ENCODE results near the gene SHCBP1.

GRCh38 chr16:46650254-46650623 lies 29.1 kb upstream of the SHCBP1 start:
- TF ChIP-seq EZH2phosphoT487 (IDR thresholded peaks at IDR 0.05; ENCODE audit: borderline replicate concordance, low read length), result no peak
- TF ChIP-seq, protein P1, sequence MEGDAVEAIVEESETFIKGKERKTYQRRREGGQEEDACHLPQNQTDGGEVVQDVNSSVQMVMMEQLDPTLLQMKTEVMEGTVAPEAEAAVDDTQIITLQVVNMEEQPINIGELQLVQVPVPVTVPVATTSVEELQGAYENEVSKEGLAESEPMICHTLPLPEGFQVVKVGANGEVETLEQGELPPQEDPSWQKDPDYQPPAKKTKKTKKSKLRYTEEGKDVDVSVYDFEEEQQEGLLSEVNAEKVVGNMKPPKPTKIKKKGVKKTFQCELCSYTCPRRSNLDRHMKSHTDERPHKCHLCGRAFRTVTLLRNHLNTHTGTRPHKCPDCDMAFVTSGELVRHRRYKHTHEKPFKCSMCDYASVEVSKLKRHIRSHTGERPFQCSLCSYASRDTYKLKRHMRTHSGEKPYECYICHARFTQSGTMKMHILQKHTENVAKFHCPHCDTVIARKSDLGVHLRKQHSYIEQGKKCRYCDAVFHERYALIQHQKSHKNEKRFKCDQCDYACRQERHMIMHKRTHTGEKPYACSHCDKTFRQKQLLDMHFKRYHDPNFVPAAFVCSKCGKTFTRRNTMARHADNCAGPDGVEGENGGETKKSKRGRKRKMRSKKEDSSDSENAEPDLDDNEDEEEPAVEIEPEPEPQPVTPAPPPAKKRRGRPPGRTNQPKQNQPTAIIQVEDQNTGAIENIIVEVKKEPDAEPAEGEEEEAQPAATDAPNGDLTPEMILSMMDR (IDR thresholded peaks at IDR 0.05; ENCODE audit: low read depth, low read length, poor library complexity, severe bottlenecking), result no peak
